Osteoblast (primary cell): ENCODE measurements around the gene TMA16. TPM values are rescaled to one million over a fixed set of nuclear protein-coding genes. Genes with fewer than 3 reads are reported as not detected.

Experiments used
- DNase-seq: peaks from one replicate; pipeline ENCODE4 v3.0.0; 2011; ENCODE audit warnings: low spot score, mixed read lengths; ENCODE audit not compliant: insufficient read length; ENCODE audit errors: missing footprints
- H2AFZ ChIP-seq: 2 replicates; pipeline ENCODE4 v1.6.0; 2011; ENCODE audit warnings: mild to moderate bottlenecking, low read length
- H3K27ac ChIP-seq: 2 replicates; pipeline ENCODE4 v1.5.1; 2011; ENCODE audit warnings: mild to moderate bottlenecking, low read depth, low read length, moderate library complexity
- H3K27me3 ChIP-seq: 2 replicates; pipeline ENCODE4 v1.6.0; 2012; ENCODE audit warnings: mild to moderate bottlenecking, control low read depth, inconsistent platforms, low read length, moderate library complexity; ENCODE audit not compliant: insufficient read depth
- H3K36me3 ChIP-seq: 2 replicates; pipeline ENCODE4 v1.5.1; 2011; ENCODE audit warnings: mild to moderate bottlenecking, low read length, control low read depth, moderate library complexity; ENCODE audit not compliant: insufficient read depth
- H3K4me1 ChIP-seq: 2 replicates; pipeline ENCODE4 v1.5.1; 2011; ENCODE audit warnings: mild to moderate bottlenecking, low read length, control low read depth, moderate library complexity; ENCODE audit not compliant: insufficient read depth
- H3K4me2 ChIP-seq: 2 replicates; pipeline ENCODE4 v1.6.0; 2011; ENCODE audit warnings: mild to moderate bottlenecking, low read length; ENCODE audit not compliant: insufficient read depth
- H3K4me3 ChIP-seq: fragments of 200-600 bp; sonication (generic); 3 replicates; pipeline ENCODE4 v1.5.1; 2012; ENCODE audit warnings: mild to moderate bottlenecking, low read length, inconsistent platforms; ENCODE audit not compliant: insufficient read depth
- H3K79me2 ChIP-seq: 2 replicates; pipeline ENCODE4 v1.6.0; 2012; ENCODE audit warnings: mild to moderate bottlenecking, low read length, control low read depth, inconsistent platforms; ENCODE audit not compliant: insufficient read depth
- H3K9me3 ChIP-seq: 2 replicates; pipeline ENCODE4 v1.5.1; 2011; ENCODE audit warnings: low read depth, low read length, control low read depth
- H4K20me1 ChIP-seq: 2 replicates; pipeline ENCODE4 v1.6.0; 2012; ENCODE audit warnings: mild to moderate bottlenecking, low read length, control low read depth; ENCODE audit not compliant: insufficient read depth
- CTCF ChIP-seq: IDR thresholded peaks from 2 replicates; pipeline ENCODE4 v1.5.1; 2011; ENCODE audit warnings: mild to moderate bottlenecking, low read depth, low read length, moderate library complexity; ENCODE audit errors: extremely low read depth
- total RNA-seq: library from RNA; depleted of rRNA; stranded (reverse); fragments of >200 nt; gene quantifications from 2 replicates; pipeline ENCODE4 v1.2.3, GENCODE V29; 2012

TMA16 gene
- total RNA-seq, 1 donor = 22.8 TPM

- no peaks in the 10 kb centered on the region for H3K79me2 ChIP-seq
- no peaks in the 10 kb centered on the region for H3K9me3 ChIP-seq
- no peaks in the 10 kb centered on the region for H3K4me1 ChIP-seq
- DNase-seq = no peak
- TF ChIP-seq CTCF = no peak
- no peak overlapping the region for H3K4me3 ChIP-seq
- no peaks in the 10 kb centered on the region for H4K20me1 ChIP-seq
- no peak overlapping the region for H3K27ac ChIP-seq
- no peak overlapping the region for H3K4me2 ChIP-seq
- no peaks in the 10 kb centered on the region for H3K27me3 ChIP-seq
- no peak overlapping the region for H2AFZ ChIP-seq
- H3K36me3 ChIP-seq = no peaks in the 10 kb centered on the region
Measured at GRCh38 chr4:163564221-163564720, 69.8 kb downstream of the TMA16 start.

DNA sequence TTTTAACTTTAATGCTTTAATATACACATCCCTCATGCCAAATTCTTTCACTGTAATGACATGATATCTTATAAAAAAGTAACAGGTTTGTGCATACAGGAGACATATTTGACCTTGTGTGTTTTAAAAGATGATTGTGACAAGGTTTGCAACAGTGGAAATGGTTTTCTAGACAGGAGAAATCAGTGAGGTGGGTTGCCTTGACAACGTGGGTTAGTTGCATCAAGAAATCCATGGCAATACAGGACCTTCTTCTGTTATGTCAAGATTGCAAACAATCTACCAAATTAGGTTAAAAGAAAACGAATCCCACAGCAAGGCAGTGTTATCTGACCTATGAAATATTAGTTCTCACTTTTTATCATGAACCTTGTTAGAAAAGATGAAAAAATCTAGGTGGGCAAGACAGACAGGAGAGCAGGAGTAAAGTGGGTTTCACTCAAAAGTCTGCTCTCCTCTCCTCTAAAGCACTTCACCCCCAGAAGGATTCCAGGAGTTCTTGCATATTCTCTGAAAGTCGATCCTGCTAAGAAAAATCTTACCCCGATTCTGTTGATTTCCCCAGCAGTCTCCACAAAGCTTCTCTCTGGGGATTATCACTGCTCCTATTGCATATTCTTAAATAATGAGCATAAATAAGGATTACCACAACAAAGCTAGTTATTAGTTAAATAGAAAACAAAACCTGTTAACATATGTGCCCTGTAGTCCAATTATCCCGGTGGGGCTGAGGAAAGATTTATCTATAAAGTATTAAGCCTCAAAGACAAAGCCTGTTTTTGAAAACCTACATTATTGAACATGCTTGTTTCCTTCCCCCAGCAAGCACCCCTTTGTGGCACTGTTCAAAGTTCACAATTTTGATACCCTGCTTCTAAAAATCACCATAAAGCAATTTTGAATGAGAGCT lies 71.0 kb downstream of the TMA16 start:
- H3K79me2 ChIP-seq = no peaks in the 10 kb centered on the region
- no peaks in the 10 kb centered on the region for H3K9me3 ChIP-seq
- no peak overlapping the region for H3K27ac ChIP-seq
- H3K4me2 ChIP-seq = no peak overlapping the region
- H3K27me3 ChIP-seq = no peaks in the 10 kb centered on the region
- H3K36me3 ChIP-seq = no peaks in the 10 kb centered on the region
- no peak overlapping the region for H2AFZ ChIP-seq
- no peak for DNase-seq
- no peak overlapping the region for H3K4me3 ChIP-seq
- TF ChIP-seq CTCF = no peak
- H3K4me1 ChIP-seq = no peaks in the 10 kb centered on the region
- no peaks in the 10 kb centered on the region for H4K20me1 ChIP-seq

DNA sequence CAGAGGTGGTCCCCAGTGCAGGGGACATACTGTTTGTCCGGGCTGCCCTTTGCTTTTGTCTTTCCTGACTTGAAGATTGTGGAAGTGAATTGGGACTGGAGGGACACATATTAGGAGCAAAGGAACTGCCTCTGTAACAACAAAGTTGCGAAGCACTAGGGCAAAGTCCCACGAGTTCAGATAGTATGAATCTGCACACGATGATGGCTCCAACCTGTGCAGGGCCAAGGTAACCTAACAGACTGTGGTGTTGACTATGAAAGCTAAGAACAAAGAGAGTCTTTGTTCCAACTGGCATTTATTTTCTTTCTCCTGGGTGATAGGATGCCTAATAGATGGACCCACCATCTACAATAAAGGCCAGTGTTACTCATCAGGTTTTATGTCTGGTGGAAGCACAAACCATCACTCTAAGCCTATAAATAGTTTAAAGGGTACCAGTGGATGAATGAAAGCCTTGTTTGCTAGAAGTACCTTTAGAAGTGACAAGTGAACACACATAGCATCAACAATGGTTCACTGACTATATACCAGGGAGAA lies 71.8 kb downstream of the TMA16 start:
- Histone ChIP-seq H3K9me3 (no peaks in the 10 kb centered on the region), H3K79me2 (no peaks in the 10 kb centered on the region), H3K27me3 (no peaks in the 10 kb centered on the region), H3K36me3 (no peaks in the 10 kb centered on the region), H3K27ac (no peak overlapping the region), H4K20me1 (no peaks in the 10 kb centered on the region), H2AFZ (no peak overlapping the region), H3K4me3 (no peak overlapping the region), H3K4me1 (no peaks in the 10 kb centered on the region), H3K4me2 (no peak overlapping the region)
- DNase-seq = no peak
- no peak for TF ChIP-seq CTCF

- H3K4me1 ChIP-seq = no peaks in the 10 kb centered on the region
- H4K20me1 ChIP-seq = no peaks in the 10 kb centered on the region
- no peak overlapping the region for H3K4me3 ChIP-seq
- H3K4me2 ChIP-seq = no peak overlapping the region
- H3K27me3 ChIP-seq = no peaks in the 10 kb centered on the region
- no peaks in the 10 kb centered on the region for H3K79me2 ChIP-seq
- no peak for DNase-seq
- no peaks in the 10 kb centered on the region for H3K36me3 ChIP-seq
- H3K27ac ChIP-seq = no peak overlapping the region
- no peaks in the 10 kb centered on the region for H3K9me3 ChIP-seq
- no peak for TF ChIP-seq CTCF
- H2AFZ ChIP-seq = no peak overlapping the region
Measured at GRCh38 chr4:163568843-163569242, 74.4 kb downstream of the TMA16 start.
